HG03108 (cell line): ENCODE data around the gene CSMD2.

Experiments
- ATAC-seq: cut with Tn5 transposase; IDR thresholded peaks from one replicate; pipeline ENCODE4 v1.9.1; 2021; ENCODE audit warnings: moderate library complexity; ENCODE audit not compliant: unreplicated experiment

The CSMD2 gene

GRCh38 chr1:33618636-33619035 is 546.4 kb downstream of the CSMD2 start:
- ATAC-seq = no peak

DNA sequence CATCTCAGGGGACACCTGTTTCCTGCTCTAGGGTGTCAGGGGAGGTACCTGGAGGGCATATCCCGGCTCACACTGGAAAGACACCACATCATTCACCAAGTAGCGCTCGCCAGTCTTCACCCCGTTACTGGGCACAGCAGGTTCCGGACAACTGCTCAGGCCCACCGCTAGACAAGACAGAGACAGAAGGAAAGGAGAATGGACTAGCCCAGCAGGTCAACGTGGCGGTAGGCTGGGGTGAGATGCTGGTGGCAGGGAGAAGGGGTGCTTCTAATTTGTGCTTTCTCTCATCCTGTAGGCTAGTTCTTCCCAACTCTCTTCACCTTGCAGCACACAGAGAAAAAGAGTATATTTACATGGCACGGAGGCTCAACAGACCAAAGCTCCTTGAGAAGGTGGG is 547.6 kb downstream of the CSMD2 start:
- ATAC-seq = no peak

- no peak for ATAC-seq
Measured at GRCh38 chr1:33616780-33617179, 548.2 kb downstream of the CSMD2 start.

GRCh38 chr1:33615546-33615945 is 549.5 kb downstream of the CSMD2 start:
- ATAC-seq = no peak

- ATAC-seq = no peak
Measured at GRCh38 chr1:33610864-33611455, 554.1 kb downstream of the CSMD2 start.

GRCh38 chr1:33610391-33610790 is 554.6 kb downstream of the CSMD2 start:
- no peak for ATAC-seq

DNA sequence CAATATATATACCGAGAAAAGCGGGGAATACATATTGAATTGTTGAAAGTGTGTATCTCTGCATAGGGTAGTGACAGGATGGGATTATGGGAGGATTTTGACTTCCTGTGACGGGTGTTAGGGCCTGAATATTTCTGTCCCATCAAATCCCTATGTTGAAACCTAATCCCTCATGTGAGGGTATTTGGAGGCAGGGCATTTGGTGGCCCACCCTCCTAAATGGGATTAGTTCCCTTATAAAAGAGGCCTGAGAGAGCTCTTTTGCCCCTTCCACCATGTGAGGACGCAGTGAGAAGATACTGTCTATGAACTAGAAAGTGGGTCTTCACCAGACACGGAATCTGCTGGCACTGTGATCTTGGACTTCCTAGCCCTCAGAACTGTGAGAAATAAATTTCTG is 555.3 kb downstream of the CSMD2 start:
- ATAC-seq = no peak

DNA sequence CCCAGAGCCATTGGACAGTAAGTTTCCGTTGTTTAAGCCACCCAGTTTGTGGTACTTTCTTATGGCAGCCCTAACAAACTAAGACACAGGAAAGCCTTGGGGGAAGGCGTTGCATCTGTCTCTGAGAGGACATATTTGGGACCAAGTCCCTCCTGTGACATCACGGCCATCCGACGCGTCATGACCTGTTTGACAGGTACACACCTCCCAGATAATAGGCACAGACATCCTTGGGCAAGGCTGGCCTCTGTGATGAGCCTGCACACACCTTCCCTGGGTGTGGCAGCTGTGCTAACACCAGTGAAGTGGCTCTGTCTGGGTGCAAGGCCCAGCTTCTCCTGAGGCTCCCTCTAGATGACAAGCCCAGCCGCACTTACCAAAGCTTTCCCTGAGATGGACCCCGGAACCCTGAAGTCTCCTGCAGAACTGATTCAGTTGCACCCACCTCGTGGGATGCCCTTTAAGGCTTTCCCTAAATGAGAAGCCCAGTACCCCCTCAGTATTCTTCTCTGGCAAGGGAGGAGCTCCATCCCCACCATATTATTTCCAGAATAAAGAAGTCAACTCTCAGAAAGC is 556.1 kb downstream of the CSMD2 start:
- no peak for ATAC-seq

DNA sequence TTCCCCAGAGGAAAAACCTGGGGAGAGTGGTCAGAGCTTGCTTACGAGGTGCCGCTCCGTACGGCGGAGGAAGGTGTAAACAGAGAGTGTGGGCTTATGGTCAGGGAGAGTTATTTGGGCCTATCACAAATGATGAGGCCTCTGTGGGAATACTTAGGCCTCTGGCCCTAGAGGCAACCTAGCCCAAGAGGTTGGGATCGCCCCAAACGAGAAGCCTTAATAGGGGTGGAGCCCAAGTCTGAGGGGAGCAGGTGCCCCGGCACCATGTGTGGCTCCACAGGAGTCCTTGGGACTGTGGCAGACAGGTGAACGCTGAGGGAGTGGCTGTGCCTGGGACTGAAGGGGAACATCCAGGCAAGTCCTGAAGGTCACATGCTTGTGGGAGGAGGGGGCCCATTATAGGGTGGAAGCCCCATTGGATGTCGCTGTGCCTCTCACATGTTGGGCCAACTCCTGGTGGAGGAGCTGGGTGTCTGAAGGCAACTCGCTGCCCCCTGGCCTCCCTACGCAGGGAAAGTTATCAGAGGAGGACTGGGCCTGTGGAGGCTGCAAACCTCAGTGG is 557.5 kb downstream of the CSMD2 start:
- no peak for ATAC-seq

GRCh38 chr1:33606272-33606671 is 558.8 kb downstream of the CSMD2 start:
- no peak for ATAC-seq

DNA sequence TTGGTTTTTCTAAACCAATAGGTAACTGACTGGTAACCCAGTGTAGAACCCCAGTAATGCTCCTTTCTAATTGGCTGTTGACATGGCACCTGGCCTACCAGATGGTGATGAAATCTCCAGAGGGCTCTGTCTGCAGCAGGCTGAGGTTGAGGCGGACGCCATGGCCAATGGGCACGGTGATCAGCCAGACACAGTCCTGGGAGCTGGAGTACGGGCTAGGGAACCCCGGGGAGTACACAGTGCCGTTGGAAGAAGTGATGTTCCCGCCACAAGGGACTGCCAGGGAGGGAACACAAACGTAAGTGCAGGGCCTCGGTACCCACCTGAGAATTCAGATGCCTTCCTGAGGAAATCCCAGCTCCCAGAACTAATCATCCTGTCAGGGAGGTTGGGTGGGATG is 562.8 kb downstream of the CSMD2 start:
- ATAC-seq = no peak

DNA sequence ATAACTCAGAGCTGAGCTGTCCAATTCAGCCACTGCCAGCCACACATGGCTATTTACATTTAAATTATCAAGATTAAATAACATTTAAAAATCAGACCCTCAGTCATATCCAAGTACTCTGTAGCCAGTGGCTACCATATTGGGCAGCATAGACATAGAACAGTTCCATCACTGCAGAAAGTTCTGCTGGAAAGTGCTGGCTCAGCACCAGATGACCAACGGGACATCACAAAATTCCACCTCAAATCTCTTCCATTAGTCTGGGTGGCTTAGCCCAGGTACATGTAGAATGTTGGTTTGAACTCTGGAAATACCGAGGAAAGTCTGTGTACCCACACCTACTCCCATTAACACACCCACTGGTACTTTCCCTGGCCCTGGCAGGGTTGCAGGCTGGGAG is 563.3 kb downstream of the CSMD2 start:
- ATAC-seq = no peak

- ATAC-seq = no peak
Measured at GRCh38 chr1:33599516-33600115, 565.4 kb downstream of the CSMD2 start.

GRCh38 chr1:33588726-33589125 is 576.3 kb downstream of the CSMD2 start:
- no peak for ATAC-seq

DNA sequence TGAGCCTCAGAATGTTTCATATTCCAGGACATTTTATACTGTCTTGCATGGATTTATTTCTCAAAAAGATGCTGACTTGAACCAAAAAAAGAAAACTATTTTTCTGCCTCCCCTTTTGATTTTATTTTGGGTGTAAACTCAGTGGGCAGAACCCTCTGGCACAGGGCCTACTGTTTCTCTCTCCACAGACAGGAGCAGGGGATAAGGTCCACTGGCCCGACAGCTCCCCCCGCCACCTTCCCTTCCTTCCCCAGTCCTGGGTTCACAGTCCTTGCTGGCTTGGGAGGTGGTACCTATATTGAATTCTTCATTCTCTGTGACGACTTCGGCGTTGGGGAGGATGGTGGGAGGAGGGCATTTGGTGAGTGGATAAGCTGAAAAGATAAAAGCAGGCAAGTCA is 578.2 kb downstream of the CSMD2 start:
- ATAC-seq = no peak

GRCh38 chr1:33586106-33586505 is 578.9 kb downstream of the CSMD2 start:
- ATAC-seq = no peak

- no peak for ATAC-seq
Measured at GRCh38 chr1:33583567-33583966, 581.5 kb downstream of the CSMD2 start.

DNA sequence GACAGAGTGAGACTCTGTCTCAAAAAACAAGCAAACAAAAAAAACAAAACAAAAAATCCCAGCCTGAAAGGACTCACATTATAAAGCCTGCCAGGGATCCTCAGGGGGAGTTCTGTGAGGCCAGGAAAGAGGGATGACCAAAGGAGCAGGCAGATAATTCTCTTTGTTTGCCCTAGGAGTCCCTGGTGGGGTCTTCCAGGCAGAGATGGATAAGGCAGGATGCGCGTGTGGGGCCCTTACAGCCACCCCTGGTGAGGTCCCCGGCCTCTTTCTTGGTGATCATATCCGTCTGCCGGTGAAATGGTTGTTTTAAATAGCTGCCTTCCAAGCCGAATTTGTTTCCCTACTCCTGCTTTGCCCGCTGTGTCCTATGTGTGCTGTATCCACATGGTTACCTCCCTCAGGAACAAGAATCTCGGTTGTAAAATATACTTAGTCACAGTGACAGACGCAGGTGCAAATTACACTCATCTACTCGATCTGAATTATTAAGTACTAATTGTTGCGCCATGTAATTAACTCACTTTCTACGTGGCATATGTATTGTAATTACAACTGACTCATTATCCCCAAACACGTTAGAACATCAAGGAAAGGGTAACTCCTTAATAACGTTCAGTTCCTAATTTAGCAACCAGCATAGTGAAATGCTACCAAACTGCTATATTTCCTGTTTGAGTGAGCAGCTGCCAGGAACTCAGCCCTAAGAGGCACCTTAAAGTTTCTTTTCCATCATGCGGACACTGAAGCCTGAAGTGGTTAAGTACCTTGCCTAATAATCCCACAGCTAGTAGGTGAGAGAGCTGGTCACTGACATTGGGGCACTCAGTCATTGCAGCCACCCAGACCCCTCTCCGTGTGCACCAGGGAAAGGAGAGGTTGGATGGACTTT is 586.2 kb downstream of the CSMD2 start:
- no peak for ATAC-seq

- ATAC-seq = no peak
Measured at GRCh38 chr1:33577663-33578062, 587.4 kb downstream of the CSMD2 start.

GRCh38 chr1:33576821-33577599 is 588.0 kb downstream of the CSMD2 start:
- no peak for ATAC-seq
